H1 (cell line): Measurements from ENCODE around the gene ANAPC16. TPM values are rescaled to one million over a fixed set of nuclear protein-coding genes. Genes with fewer than 3 reads are reported as not detected.

Experiments used
- CTCF ChIA-PET: fragments of 300-600 bp; sonication (Branson Sonifier 250); formaldehyde crosslinking; loops from one replicate; lab custom pipeline; 2021; ENCODE audit not compliant: partially characterized antibody; lab: Charles Lee
- POLR2A ChIA-PET: fragments of 300-600 bp; sonication (Branson Sonifier 250); formaldehyde crosslinking; loops from one replicate; lab custom pipeline; 2021; ENCODE audit warnings: inconsistent platforms; ENCODE audit not compliant: partially characterized antibody; lab: Charles Lee
- DNase-seq, 2 experiments: peaks; one replicate each; pipeline versions ENCODE4 v3.0.0 to v3.0.0-alpha.2; 2010 to 2022; ENCODE audit warnings: low spot score in 2 of 2, low read depth in 1 of 2, mixed read lengths in 1 of 2
- FAIRE-seq: peaks from 2 replicates; lab custom pipeline; 2011; peaks lifted over from hg19 to GRCh38; lab: Jason Lieb, UNC
- H2AFZ ChIP-seq: 2 replicates; pipeline ENCODE4 v1.8.1; 2012; ENCODE audit warnings: low read length, inconsistent platforms
- H2AK5ac ChIP-seq: 2 replicates; pipeline ENCODE4 v1.6.1; 2013; ENCODE audit warnings: low read depth, low read length
- H2BK120ac ChIP-seq: replicated peaks from 2 replicates; pipeline ENCODE3; 2013; ENCODE audit warnings: low read depth, low read length, inconsistent platforms
- H2BK12ac ChIP-seq: 2 replicates; pipeline ENCODE4 v1.6.1; 2013; ENCODE audit warnings: low read depth, low read length
- H2BK15ac ChIP-seq: 2 replicates; pipeline ENCODE4 v1.6.1; 2013; ENCODE audit warnings: low read length
- H2BK20ac ChIP-seq: 2 replicates; pipeline ENCODE4 v1.6.1; 2013; ENCODE audit warnings: low read length
- H2BK5ac ChIP-seq: 2 replicates; pipeline ENCODE4 v1.6.1; 2013; ENCODE audit warnings: low read depth, low read length
- H3K14ac ChIP-seq: 2 replicates; pipeline ENCODE4 v1.6.1; 2013; ENCODE audit warnings: inconsistent platforms; ENCODE audit not compliant: insufficient read length
- H3K18ac ChIP-seq: 2 replicates; pipeline ENCODE4 v1.6.1; 2013; ENCODE audit warnings: low read length; ENCODE audit errors: extremely low read depth
- H3K23ac ChIP-seq: 2 replicates; pipeline ENCODE4 v1.6.1; 2013; ENCODE audit warnings: inconsistent platforms; ENCODE audit not compliant: insufficient read length
- H3K23me2 ChIP-seq: 2 replicates; pipeline ENCODE4 v1.6.1; 2013; ENCODE audit warnings: low read depth, low read length
- H3K27ac ChIP-seq: 2 replicates; pipeline ENCODE4 v1.6.1; 2011; ENCODE audit warnings: low read depth, low read length, inconsistent platforms
- H3K27me3 ChIP-seq, 4 experiments: replicated peaks in 1 of 4; 1 replicate in 1 of 4; 2 replicates in 3 of 4; pipeline versions ENCODE4 v1.6.1 to v1.8.1; 2011 to 2013; ENCODE audit warnings: low read length in 3 of 4, mild to moderate bottlenecking in 3 of 4, inconsistent platforms in 2 of 4, mixed read lengths in 2 of 4, moderate library complexity in 1 of 4; ENCODE audit not compliant: control insufficient read depth in 3 of 4, insufficient read depth in 3 of 4; ENCODE audit errors: extremely low read depth in 1 of 4
- H3K36me3 ChIP-seq, 4 experiments: 2 replicates each; pipeline versions ENCODE4 v1.6.1 to v1.8.1; 2011 to 2013; ENCODE audit warnings: mild to moderate bottlenecking in 4 of 4, low read length in 3 of 4, moderate library complexity in 2 of 4, control low read depth in 1 of 4, inconsistent platforms in 1 of 4; ENCODE audit not compliant: insufficient read depth in 4 of 4, control insufficient read depth in 2 of 4
- H3K4ac ChIP-seq: replicated peaks from 2 replicates; pipeline ENCODE3; 2013; ENCODE audit warnings: low read length, low read depth, mixed read lengths, inconsistent platforms; ENCODE audit not compliant: insufficient read length
- H3K4me1 ChIP-seq, 4 experiments: replicated peaks in 1 of 4; 1 replicate in 1 of 4; 2 replicates in 3 of 4; pipeline versions ENCODE4 v1.6.1 to v1.8.1; 2011 to 2013; ENCODE audit warnings: low read length in 3 of 4, inconsistent platforms in 2 of 4, mixed read lengths in 1 of 4; ENCODE audit not compliant: insufficient read depth in 4 of 4, control insufficient read depth in 3 of 4
- H3K4me2 ChIP-seq, 2 experiments: 2 replicates each; pipeline versions ENCODE4 v1.6.1 to v1.8.1; 2011 to 2013; ENCODE audit warnings: low read depth in 2 of 2, low read length in 2 of 2, control low read depth in 1 of 2, inconsistent platforms in 1 of 2, mild to moderate bottlenecking in 1 of 2; ENCODE audit not compliant: insufficient read depth in 1 of 2
- H3K4me3 ChIP-seq, 4 experiments: fragments of 200-600, 300-600 bp in 1 of 4; sonication (generic), shearing (Covaris generic), sonication (Bioruptor Twin) in 1 of 4; 2 replicates each; pipeline versions ENCODE4 v1.5.1 to v1.8.1; 2011 to 2016; ENCODE audit warnings: low read length in 4 of 4, low read depth in 3 of 4, control low read depth in 2 of 4, inconsistent platforms in 2 of 4, mild to moderate bottlenecking in 2 of 4, mixed read lengths in 1 of 4, moderate library complexity in 1 of 4; ENCODE audit not compliant: insufficient read depth in 2 of 4; ENCODE audit errors: extremely low read depth in 1 of 4
- H3K56ac ChIP-seq: replicated peaks from 2 replicates; pipeline ENCODE3; 2013; ENCODE audit warnings: low read depth, mild to moderate bottlenecking, mixed read lengths, low read length, inconsistent platforms; ENCODE audit not compliant: insufficient read length
- H3K79me1 ChIP-seq: 2 replicates; pipeline ENCODE4 v1.6.1; 2013; ENCODE audit warnings: low read depth, low read length, control low read depth
- H3K79me2 ChIP-seq, 2 experiments: 2 replicates each; pipeline versions ENCODE4 v1.6.1 to v1.8.1; 2012 to 2013; ENCODE audit warnings: low read length in 2 of 2, mild to moderate bottlenecking in 2 of 2, inconsistent platforms in 1 of 2; ENCODE audit not compliant: insufficient read depth in 2 of 2, control insufficient read depth in 1 of 2
- H3K9ac ChIP-seq, 4 experiments: replicated peaks in 1 of 4; 1 replicate in 1 of 4; 2 replicates in 3 of 4; pipeline versions ENCODE4 v1.6.1 to v1.8.1; 2011 to 2013; ENCODE audit warnings: low read depth in 3 of 4, low read length in 3 of 4, control low read depth in 2 of 4, mild to moderate bottlenecking in 2 of 4, moderate library complexity in 2 of 4, inconsistent platforms in 1 of 4; ENCODE audit errors: extremely low read depth in 1 of 4
- H3K9me3 ChIP-seq, 2 experiments: 2 replicates each; pipeline versions ENCODE4 v1.6.1 to v1.8.1; 2012 to 2013; ENCODE audit warnings: mild to moderate bottlenecking in 2 of 2, moderate library complexity in 2 of 2, control low read depth in 1 of 2, inconsistent platforms in 1 of 2, low read depth in 1 of 2, low read length in 1 of 2, mixed read lengths in 1 of 2; ENCODE audit not compliant: insufficient read depth in 2 of 2
- H4K20me1 ChIP-seq, 2 experiments: replicated peaks in 1 of 2; 2 replicates each; pipeline versions ENCODE3 to v1.8.1; 2011 to 2013; ENCODE audit warnings: inconsistent platforms in 2 of 2, low read length in 2 of 2, mild to moderate bottlenecking in 1 of 2; ENCODE audit not compliant: insufficient read depth in 2 of 2, control insufficient read depth in 1 of 2
- H4K5ac ChIP-seq: 2 replicates; pipeline ENCODE4 v1.6.1; 2013; ENCODE audit warnings: low read length, low read depth, mixed read lengths, inconsistent platforms; ENCODE audit not compliant: insufficient read length
- H4K8ac ChIP-seq: 2 replicates; pipeline ENCODE4 v1.8.0; 2013; ENCODE audit warnings: mild to moderate bottlenecking, moderate library complexity, low read length, inconsistent platforms; ENCODE audit not compliant: insufficient read depth; ENCODE audit errors: extremely low read depth
- H4K91ac ChIP-seq: replicated peaks from 2 replicates; pipeline ENCODE3; 2013; ENCODE audit warnings: low read length, mixed read lengths, inconsistent platforms; ENCODE audit not compliant: insufficient read length
- ATF3 ChIP-seq: IDR thresholded peaks from 2 replicates; pipeline ENCODE4 v1.6.1; 2011; ENCODE audit warnings: low read depth, mild to moderate bottlenecking, low read length; ENCODE audit not compliant: insufficient read depth
- CBX5 ChIP-seq: fragments of 300-800, 300-1000 bp; sonication (generic); IDR thresholded peaks from 2 replicates; pipeline ENCODE4 v1.7.1; 2016; ENCODE audit warnings: antibody characterized with exemption, low read length, low read depth
- CBX8 ChIP-seq: fragments of 300-800, 300-1000 bp; sonication (generic); IDR thresholded peaks from 2 replicates; pipeline ENCODE4 v1.7.1; 2016; ENCODE audit warnings: low read depth, low read length, borderline replicate concordance
- CHD1 ChIP-seq: IDR thresholded peaks from 2 replicates; pipeline ENCODE4 v1.6.1; 2012; ENCODE audit warnings: low read depth, low read length, improper control_type of control experiment
- EGR1 ChIP-seq: IDR thresholded peaks from 2 replicates; pipeline ENCODE4 v1.6.1; 2011; ENCODE audit warnings: low read depth, low read length, borderline replicate concordance
- EP300 ChIP-seq, 2 experiments: IDR thresholded peaks; 1 replicate in 1 of 2; 2 replicates in 1 of 2; pipeline ENCODE4 v1.6.1; 2011 to 2012; ENCODE audit warnings: low read depth in 2 of 2, low read length in 2 of 2, mild to moderate bottlenecking in 2 of 2, borderline replicate concordance in 1 of 2, inconsistent platforms in 1 of 2, moderate library complexity in 1 of 2
- GTF2F1 ChIP-seq: IDR thresholded peaks from 2 replicates; pipeline ENCODE4 v1.6.1; 2012; ENCODE audit warnings: low read depth, low read length, improper control_type of control experiment, borderline replicate concordance
- PHF8 ChIP-seq: fragments of 200-600 bp; sonication (generic); conservative IDR thresholded peaks from 2 replicates; pipeline ENCODE4 v1.7.1; 2012; ENCODE audit warnings: low read depth, mild to moderate bottlenecking, inconsistent platforms, low read length, moderate library complexity
- RXRA ChIP-seq: IDR thresholded peaks from 2 replicates; pipeline ENCODE4 v1.6.1; 2011; ENCODE audit warnings: low read depth, mild to moderate bottlenecking, low read length, moderate library complexity; ENCODE audit not compliant: insufficient read depth
- SIN3A ChIP-seq, 2 experiments: IDR thresholded peaks in 1 of 2; conservative IDR thresholded peaks in 1 of 2; 2 replicates each; pipeline ENCODE4 v1.6.1; 2011 to 2012; ENCODE audit warnings: low read length in 2 of 2, improper control_type of control experiment in 1 of 2, low read depth in 1 of 2, mild to moderate bottlenecking in 1 of 2
- SP1 ChIP-seq: IDR thresholded peaks from 2 replicates; pipeline ENCODE4 v1.6.1; 2011; ENCODE audit warnings: low read depth, low read length
- WGBS, 2 experiments: shearing (Covaris generic) in 1 of 2; methylation state at CpG; one replicate each; pipeline versions ENCODE4 v1.1.6 to v1.1.7; 2013 to 2015; ENCODE audit warnings: low lambda C conversion rate in 2 of 2, mixed read lengths in 2 of 2, inconsistent platforms in 1 of 2, low coverage in 1 of 2, missing lambda C conversion rate in 1 of 2; ENCODE audit not compliant: insufficient replicate concordance in 2 of 2, insufficient coverage in 1 of 2, insufficient read length in 1 of 2; ENCODE audit errors: extremely low coverage in 1 of 2, missing lambda C conversion rate in 1 of 2; 5-methylcytosine and 5-hydroxymethylcytosine counted together
- polyA plus RNA-seq, 7 experiments: library from polyadenylated mRNA; depleted of rRNA in 3 of 7; stranded (reverse) in 5 of 7; unstranded in 2 of 7; fragments of >200 nt in 5 of 7; fragments of 200-250 nt in 2 of 7; gene quantifications; 1 replicate in 5 of 7; 2 replicates in 1 of 7; 4 replicates in 1 of 7; pipeline versions ENCODE4 v1.2.1 to v1.2.3, GENCODE V29; 2011 to 2013; ENCODE audit warnings: missing spikeins in 2 of 7, mixed read lengths in 2 of 7
- total RNA-seq: library from RNA; stranded (reverse); fragmentation: NEBNext Ultra II Directional; extraction: Animal tissue kit (Norgen Biotek cat#: 25700); gene quantifications from 2 replicates; pipeline ENCODE4 v1.2.1, GENCODE V29; 2021

The ANAPC16 gene
- total and polyA plus RNA-seq, 2 of the 8 experiments (the other 6 are each of a cell fraction or from before 2014, with no cell fraction given), result 53.1 to 57.4 TPM

- no peak overlapping the region for H3K23ac ChIP-seq
- TF ChIP-seq SP1, result no peak
- TF ChIP-seq GTF2F1, result no peak
- TF ChIP-seq EGR1, result no peak
- TF ChIP-seq SIN3A (conservative IDR thresholded peaks at IDR 0.05 in 1 of 2, IDR thresholded peaks at IDR 0.05 in 1 of 2; ENCODE audit: low read depth in 1 of 2, low read length in 2 of 2), result no peak
- no peak for TF ChIP-seq EP300 (IDR thresholded peaks at IDR 0.05; ENCODE audit: borderline replicate concordance in 1 of 2, low read depth in 2 of 2, low read length in 2 of 2)
- TF ChIP-seq CHD1, result no peak
- no peak for TF ChIP-seq RXRA
- TF ChIP-seq ATF3, result no peak
- TF ChIP-seq CBX8, result no peak
- no peak for TF ChIP-seq PHF8
- TF ChIP-seq CBX5, result no peak
Observed at GRCh38 chr10:72219235-72219814, 3.5 kb downstream of the ANAPC16 start.

More at GRCh38 chr10:72219235-72219814, 3.5 kb downstream of the ANAPC16 start:
- no peak overlapping the region for H2BK120ac ChIP-seq
- H2AK5ac ChIP-seq, result no peak overlapping the region
- H3K27ac ChIP-seq, result no peak overlapping the region
- DNase-seq (no peak), FAIRE-seq (no peak)
- ChIA-PET CTCF (interaction anchor here (0.8 to 5.0 kb wide), 8 partner anchors 10 to 118 kb away, joined by 3 to 39 read pairs (median 4); no protein-coding TSS in a partner anchor), POLR2A (interaction anchor here (0.6 to 1.9 kb wide), 6 partner anchors 9 to 821 kb away, joined by 3 to 13 read pairs (median 4); partner anchors contain the start of gene DDIT4)
- no peak overlapping the region for H3K9ac ChIP-seq
- no peaks in the 10 kb centered on the region for H3K27me3 ChIP-seq
- no peak overlapping the region for H2BK5ac ChIP-seq
- WGBS, 2 experiments, result 87% methylated on average over 6 of the region's 6 CpGs; no CpG with 5 or more reads in 1 of the 2 experiments
- peaks cover 2 to 11% (median 6%) of the 10 kb centered on the region in 4 experiments; a peak in 5 of 8 replicates for H3K36me3 ChIP-seq
- H4K8ac ChIP-seq, result no peak overlapping the region
- no peak overlapping the region for H3K56ac ChIP-seq
- H3K4me2 ChIP-seq, result no peak overlapping the region
- no peak overlapping the region for H4K91ac ChIP-seq
- no peak overlapping the region for H3K4me3 ChIP-seq
- no peak overlapping the region for H3K4ac ChIP-seq
- no peak overlapping the region for H3K14ac ChIP-seq
- peaks cover 2% of the 10 kb centered on the region; the same call in 1 of the 2 replicates for H3K23me2 ChIP-seq
- peaks cover 3% of the 10 kb centered on the region; the same call in 1 of the 2 replicates for H3K79me1 ChIP-seq
- H2AFZ ChIP-seq, result no peak overlapping the region
- no peak overlapping the region for H3K18ac ChIP-seq
- H2BK20ac ChIP-seq, result no peak overlapping the region
- no peak overlapping the region for H2BK15ac ChIP-seq
- H3K79me2 ChIP-seq, result peaks cover 6 to 48% of the 10 kb centered on the region in 2 experiments
- H4K5ac ChIP-seq, result no peak overlapping the region
- H3K9me3 ChIP-seq, result no peaks in the 10 kb centered on the region
- peaks cover 0 to 7% (median 3%) of the 10 kb centered on the region in 4 experiments; a peak in 3 of 7 replicates for H3K4me1 ChIP-seq
- no peak overlapping the region for H2BK12ac ChIP-seq
- no peaks in the 10 kb centered on the region for H4K20me1 ChIP-seq
